Kidney tubule cell (primary cell): Measurements from ENCODE around the gene ADAMTS6.
"Not testable (repeated sequence)": the region's sequence is repeated elsewhere in the genome, so short reads cannot be mapped to it uniquely, and the experiment has no call there.

ENCODE experiments used
- DNase-seq: peaks from one replicate; pipeline ENCODE4 v3.0.0-alpha.2; 2018; ENCODE audit warnings: low spot score

The ADAMTS6 gene

GRCh38 chr5:65366655-65367054 lies 115.1 kb downstream of the ADAMTS6 start:
- no peak for DNase-seq

- DNase-seq: peak; percentile 35
These were observed 116.8 kb downstream of the ADAMTS6 start for GRCh38 chr5:65364907-65365306.

- DNase-seq: no peak
These were observed 118.2 kb downstream of the ADAMTS6 start for GRCh38 chr5:65363499-65363898.

- DNase-seq: no peak
These were observed 121.7 kb downstream of the ADAMTS6 start for GRCh38 chr5:65359981-65360380.

- no peak for DNase-seq
These were observed 122.2 kb downstream of the ADAMTS6 start for GRCh38 chr5:65359569-65359968.

GRCh38 chr5:65356274-65356673 lies 125.4 kb downstream of the ADAMTS6 start:
- no peak for DNase-seq

- DNase-seq: no peak
These were observed 126.4 kb downstream of the ADAMTS6 start for GRCh38 chr5:65355301-65355700.

- no peak for DNase-seq
These were observed 139.9 kb downstream of the ADAMTS6 start for GRCh38 chr5:65341835-65342234.

GRCh38 chr5:65338606-65339151 lies 143.0 kb downstream of the ADAMTS6 start:
- no peak for DNase-seq

- DNase-seq: peak; percentile 55
These were observed 147.6 kb downstream of the ADAMTS6 start for GRCh38 chr5:65334077-65334476.

GRCh38 chr5:65332591-65332990 lies 149.1 kb downstream of the ADAMTS6 start:
- DNase-seq: no peak

GRCh38 chr5:65329266-65329665 lies 152.5 kb downstream of the ADAMTS6 start:
- DNase-seq: no peak

GRCh38 chr5:65327582-65327981 lies 154.1 kb downstream of the ADAMTS6 start:
- no peak for DNase-seq

- no peak for DNase-seq
These were observed 154.8 kb downstream of the ADAMTS6 start for GRCh38 chr5:65326922-65327321.

- DNase-seq: no peak
These were observed 157.5 kb downstream of the ADAMTS6 start for GRCh38 chr5:65324226-65324625.

- DNase-seq: not testable (repeated sequence)
These were observed 161.0 kb downstream of the ADAMTS6 start for GRCh38 chr5:65320704-65321103.

- DNase-seq: no peak
These were observed 161.5 kb downstream of the ADAMTS6 start for GRCh38 chr5:65320250-65320649.

- no peak for DNase-seq
These were observed 173.8 kb downstream of the ADAMTS6 start for GRCh38 chr5:65307931-65308330.

- DNase-seq: no peak
These were observed 174.6 kb downstream of the ADAMTS6 start for GRCh38 chr5:65307088-65307487.

GRCh38 chr5:65305913-65306312 lies 175.8 kb downstream of the ADAMTS6 start:
- DNase-seq: no peak

GRCh38 chr5:65299861-65300260 lies 181.9 kb downstream of the ADAMTS6 start:
- DNase-seq: no peak

- DNase-seq: no peak
These were observed 185.7 kb downstream of the ADAMTS6 start for GRCh38 chr5:65296067-65296466.

GRCh38 chr5:65292196-65292595 lies 189.5 kb downstream of the ADAMTS6 start:
- no peak for DNase-seq

GRCh38 chr5:65290677-65291076 lies 191.0 kb downstream of the ADAMTS6 start:
- no peak for DNase-seq

GRCh38 chr5:65288657-65289056 lies 193.1 kb downstream of the ADAMTS6 start:
- DNase-seq: no peak
